HCT116 (cell line): ENCODE measurements around the gene JDP2. TPM values are rescaled to one million over a fixed set of nuclear protein-coding genes. Genes with fewer than 3 reads are reported as not detected.

Experiments
- ATAC-seq: fragments of 200-7000 bp; cut with Tn5 transposase; 2 replicates; pipeline ENCODE4 v1.9.1; 2020; ENCODE audit warnings: mild to moderate bottlenecking, moderate library complexity
- BruUV-seq: library from RNA; stranded (reverse); fragments of 400-500 nt; replicated peaks from 2 replicates; lab custom pipeline; 2021; lab: Mats Ljungman, UMichigan
- CTCF ChIA-PET: fragments of 300-600 bp; sonication (Branson Sonifier 250); formaldehyde crosslinking; loops from one replicate; lab custom pipeline; 2021; ENCODE audit warnings: antibody characterized with exemption; lab: Charles Lee
- POLR2A ChIA-PET: fragments of 300-600, 350-600 bp; sonication (Branson Sonifier 250); formaldehyde crosslinking; loops from one replicate; lab custom pipeline; 2021; ENCODE audit warnings: antibody characterized with exemption; lab: Charles Lee
- RAD21 ChIA-PET, 2 experiments: fragments of 300-600 bp; sonication (Branson Sonifier 250); formaldehyde crosslinking; loops; one replicate each; lab custom pipeline; 2023; ENCODE audit warnings: low total read pairs in 2 of 2; ENCODE audit not compliant: uncharacterized antibody in 2 of 2, unreplicated experiment in 2 of 2, low non-redundant PET in 1 of 2; lab: Charles Lee
- DNase-seq: peaks from one replicate; pipeline ENCODE4 v3.0.0-alpha.2; 2010; ENCODE audit warnings: low read depth, low spot score
- H2AFZ ChIP-seq: fragments of 200-600 bp; shearing (Covaris generic), sonication (generic); 2 replicates; pipeline ENCODE4 v1.6.1; 2017; ENCODE audit warnings: low read depth, mixed run types, mixed read lengths, antibody characterized with exemption, low read length; ENCODE audit not compliant: poor library complexity, severe bottlenecking
- H3K27ac ChIP-seq: 2 replicates; pipeline ENCODE4 v1.5.1; 2012; ENCODE audit warnings: low read depth, low read length
- H3K27me3 ChIP-seq: fragments of 200-600 bp; sonication (generic); 2 replicates; pipeline ENCODE4 v1.6.1; 2016; ENCODE audit warnings: mixed run types, low read length, mixed read lengths; ENCODE audit not compliant: insufficient read depth
- H3K36me3 ChIP-seq, 2 experiments: fragments of 200-500 bp in 1 of 2; fragments of 200-600 bp in 1 of 2; sonication (Bioruptor generic) in 1 of 2; sonication (generic) in 1 of 2; 2 replicates each; pipeline versions ENCODE4 v1.5.1 to v1.6.1; 2014 to 2016; ENCODE audit warnings: low read length in 2 of 2, inconsistent platforms in 1 of 2, mixed read lengths in 1 of 2, mixed run types in 1 of 2; ENCODE audit not compliant: insufficient read depth in 2 of 2, control insufficient read depth in 1 of 2
- H3K4me1 ChIP-seq, 2 experiments: fragments of 200-600 bp in 1 of 2; sonication (generic) in 1 of 2; 2 replicates each; pipeline versions ENCODE4 v1.5.1 to v1.6.1; 2012 to 2017; ENCODE audit warnings: low read length in 2 of 2, inconsistent platforms in 1 of 2, mild to moderate bottlenecking in 1 of 2, mixed read lengths in 1 of 2, mixed run types in 1 of 2, moderate library complexity in 1 of 2; ENCODE audit not compliant: insufficient read depth in 2 of 2, control insufficient read depth in 1 of 2
- H3K4me2 ChIP-seq: fragments of 200-600 bp; sonication (generic); 2 replicates; pipeline ENCODE4 v1.6.1; 2017; ENCODE audit warnings: mixed run types, low read length, mixed read lengths
- H3K4me3 ChIP-seq, 2 experiments: fragments of 200-600 bp in 1 of 2; sonication (generic) in 1 of 2; replicated peaks in 1 of 2; 2 replicates each; pipeline ENCODE4 v1.5.1; 2011 to 2016; ENCODE audit warnings: low read length in 2 of 2, control low read depth in 1 of 2, low read depth in 1 of 2, mild to moderate bottlenecking in 1 of 2, mixed read lengths in 1 of 2, mixed run types in 1 of 2
- H3K79me2 ChIP-seq: fragments of 200-600 bp; sonication (generic); 2 replicates; pipeline ENCODE4 v1.6.1; 2017; ENCODE audit warnings: mild to moderate bottlenecking, mixed run types, low read length, moderate library complexity, mixed read lengths; ENCODE audit not compliant: insufficient read depth
- H3K9ac ChIP-seq: fragments of 200-600 bp; sonication (generic); 2 replicates; pipeline ENCODE4 v1.6.1; 2016; ENCODE audit warnings: low read length, mixed read lengths
- H3K9me2 ChIP-seq: fragments of 200-600 bp; sonication (generic), shearing (Covaris generic); 2 replicates; pipeline ENCODE4 v1.6.1; 2017; ENCODE audit warnings: mixed run types, mild to moderate bottlenecking, moderate library complexity; ENCODE audit not compliant: insufficient read depth
- H3K9me3 ChIP-seq, 2 experiments: fragments of 200-500 bp in 1 of 2; fragments of 200-600 bp in 1 of 2; sonication (Bioruptor generic) in 1 of 2; sonication (generic) in 1 of 2; 2 replicates each; pipeline ENCODE4 v1.6.1; 2014 to 2017; ENCODE audit warnings: low read length in 2 of 2, mixed read lengths in 2 of 2, inconsistent platforms in 1 of 2, low read depth in 1 of 2, mild to moderate bottlenecking in 1 of 2, mixed run types in 1 of 2, moderate library complexity in 1 of 2; ENCODE audit not compliant: control insufficient read depth in 1 of 2, insufficient read depth in 1 of 2
- H4K20me1 ChIP-seq: fragments of 200-600 bp; sonication (generic), shearing (Covaris generic); 2 replicates; pipeline ENCODE4 v1.6.1; 2017; ENCODE audit warnings: mixed run types, mild to moderate bottlenecking, moderate library complexity; ENCODE audit not compliant: insufficient read depth
- ATF3 ChIP-seq: IDR thresholded peaks from 2 replicates; pipeline ENCODE4 v1.6.1; 2012
- CEBPB ChIP-seq: IDR thresholded peaks from 2 replicates; pipeline ENCODE4 v1.6.1; 2012; ENCODE audit warnings: low read depth
- CTCF ChIP-seq, 3 experiments: fragments of 200-600 bp in 1 of 3; sonication (generic) in 1 of 3; IDR thresholded peaks in 2 of 3; conservative IDR thresholded peaks in 1 of 3; 2 replicates each; pipeline ENCODE4 v1.5.1; 2012 to 2017; ENCODE audit warnings: low read depth in 2 of 3, low read length in 2 of 3, antibody characterized with exemption in 1 of 3, borderline replicate concordance in 1 of 3, control low read depth in 1 of 3, mild to moderate bottlenecking in 1 of 3, mixed read lengths in 1 of 3, mixed run types in 1 of 3, moderate library complexity in 1 of 3; ENCODE audit not compliant: insufficient read depth in 1 of 3
- EGR1 ChIP-seq: IDR thresholded peaks from 2 replicates; pipeline ENCODE4 v1.6.1; 2012; ENCODE audit warnings: low read depth
- EZH2 ChIP-seq: fragments of 200-600 bp; sonication (generic); IDR thresholded peaks from 2 replicates; pipeline ENCODE4 v1.6.1; 2017; ENCODE audit warnings: antibody characterized with exemption, mixed run types
- MAX ChIP-seq: IDR thresholded peaks from 2 replicates; pipeline ENCODE4 v1.6.1; 2012
- POLR2A ChIP-seq: IDR thresholded peaks from 2 replicates; pipeline ENCODE4 v1.7.0; 2011; ENCODE audit warnings: borderline replicate concordance; ENCODE audit not compliant: insufficient read depth, insufficient read length; ENCODE audit errors: extremely low read depth
- POLR2AphosphoS5 ChIP-seq: IDR thresholded peaks from 2 replicates; pipeline ENCODE4 v1.6.1; 2011; ENCODE audit warnings: mild to moderate bottlenecking, low read depth, low read length, moderate library complexity
- RAD21 ChIP-seq: IDR thresholded peaks from 2 replicates; pipeline ENCODE4 v1.6.1; 2012; ENCODE audit warnings: low read depth, mild to moderate bottlenecking
- REST ChIP-seq: IDR thresholded peaks from 2 replicates; pipeline ENCODE4 v1.6.1; 2012; ENCODE audit warnings: low read depth
- SIN3A ChIP-seq: IDR thresholded peaks from 2 replicates; pipeline ENCODE4 v1.6.1; 2012; ENCODE audit warnings: low read depth
- SRF ChIP-seq: IDR thresholded peaks from 2 replicates; pipeline ENCODE4 v1.6.1; 2012; ENCODE audit warnings: low read depth
- YY1 ChIP-seq: IDR thresholded peaks from 2 replicates; pipeline ENCODE4 v1.6.1; 2011; ENCODE audit warnings: low read length, low read depth, moderate library complexity, mild to moderate bottlenecking; ENCODE audit not compliant: insufficient replicate concordance; ENCODE audit errors: extremely low read depth
- ZFX ChIP-seq: fragments of 450-650 bp; IDR thresholded peaks from 2 replicates; pipeline ENCODE4 v1.6.1; 2017
- intact Hi-C: fragments of 100-400 bp; cut with micrococcal nuclease; formaldehyde crosslinking; loops from 2 replicates; pipeline ENCODE4 v1.10.0; 2022
- total RNA-seq: library from RNA; stranded (reverse); gene quantifications from one replicate; pipeline ENCODE4 v1.2.1, GENCODE V29; 2021; ENCODE audit not compliant: unreplicated experiment

Gene JDP2
- total RNA-seq, 1 experiment from 2014 or later = 25.4 TPM

GRCh38 chr14:75393794-75394193, 34.0 kb upstream of the JDP2 start:
- Histone ChIP-seq H4K20me1 (no peaks in the 10 kb centered on the region), H3K36me3 (no peaks in the 10 kb centered on the region), H3K27ac (no peak overlapping the region), H3K9me2 (no peaks in the 10 kb centered on the region), H3K4me1 (peaks cover 3 to 4% of the 10 kb centered on the region in 2 experiments; a peak in 1 of 4 replicates), H3K27me3 (0 out of 2 replicates have a peak, but pooled peaks cover 5% of the 10 kb centered on the region), H3K79me2 (no peaks in the 10 kb centered on the region), H3K4me2 (no peak overlapping the region), H3K9me3 (no peaks in the 10 kb centered on the region; a peak in 1 of 4 replicates), H3K4me3 (no peak overlapping the region), H3K9ac (no peak overlapping the region), H2AFZ (no peak overlapping the region)
- no peak for TF ChIP-seq ATF3
- TF ChIP-seq CEBPB = no peak
- ChIA-PET RAD21 (no interaction called here), POLR2A (no interaction called here), CTCF (no interaction called here)
- BruUV-seq = no TSS peak
- ATAC-seq (no peak), DNase-seq (no peak)
- intact Hi-C loops = no loop called here

GRCh38 chr14:75395862-75396261, 32.0 kb upstream of the JDP2 start:
- RAD21 ChIA-PET = no interaction called here
- POLR2A ChIA-PET = no interaction called here
- no TSS peak for BruUV-seq
- DNase-seq = no peak
- intact Hi-C loops = no loop called here
- no peak overlapping the region for H3K27ac ChIP-seq
- H3K4me2 ChIP-seq = no peak overlapping the region
- H3K9me2 ChIP-seq = no peaks in the 10 kb centered on the region
- H2AFZ ChIP-seq = no peak overlapping the region
- H3K4me3 ChIP-seq = no peak overlapping the region
- no peaks in the 10 kb centered on the region; a peak in 1 of 4 replicates for H3K9me3 ChIP-seq
- ATAC-seq = no peak
- H3K36me3 ChIP-seq = no peaks in the 10 kb centered on the region
- 0 out of 2 replicates have a peak, but pooled peaks cover 5% of the 10 kb centered on the region for H3K27me3 ChIP-seq
- no peak for TF ChIP-seq CTCF (IDR thresholded peaks at IDR 0.05 in 2 of 3, conservative IDR thresholded peaks at IDR 0.05 in 1 of 3; ENCODE audit: borderline replicate concordance in 1 of 3, insufficient read depth in 1 of 3, low read depth in 2 of 3, low read length in 2 of 3)
- no peak for TF ChIP-seq RAD21
- TF ChIP-seq SIN3A = no peak
- TF ChIP-seq POLR2A = no peak
- TF ChIP-seq POLR2AphosphoS5 = no peak
- no peak for TF ChIP-seq YY1
- TF ChIP-seq EZH2 = no peak
- TF ChIP-seq SRF = no peak
- TF ChIP-seq CEBPB = no peak
- TF ChIP-seq ZFX = no peak
- TF ChIP-seq MAX = no peak
- no peak for TF ChIP-seq REST
- no peak for TF ChIP-seq EGR1
- H3K4me1 ChIP-seq = peaks cover 6 to 7% of the 10 kb centered on the region in 2 experiments; a peak in 2 of 4 replicates
- no peaks in the 10 kb centered on the region for H4K20me1 ChIP-seq
- H3K79me2 ChIP-seq = no peaks in the 10 kb centered on the region
- no peak overlapping the region for H3K9ac ChIP-seq
- CTCF ChIA-PET = no interaction called here
